ENCODE measurements around the gene C5AR1.

- TF ChIP-seq POLR2A (IDR thresholded peaks at IDR 0.05; ENCODE audit: low read depth, low read length) (no peak), POLR2AphosphoS5 (IDR thresholded peaks at IDR 0.05; ENCODE audit: low read depth, low read length) (no peak), TAF1 (IDR thresholded peaks at IDR 0.05; ENCODE audit: borderline replicate concordance, low read depth, low read length) (no peak)
These were observed 32.1 kb downstream of the C5AR1 start for GRCh38 chr19:47341734-47342133.
